Kidney (tissue), 14 donors: ENCODE measurements around the gene MTOR. TPM values are rescaled to one million over a fixed set of nuclear protein-coding genes. Genes with fewer than 3 reads are reported as not detected.

ENCODE experiments used
- DNase-seq, 5 donors: peaks; one replicate each; pipeline ENCODE4 v3.0.0-alpha.2; 2013 to 2020
- FAIRE-seq: peaks from 2 replicates; lab custom pipeline; 2012; peaks lifted over from hg19 to GRCh38; lab: Jason Lieb, UNC
- H3K27ac ChIP-seq, 2 donors: one replicate each; pipeline ENCODE4 v1.7.0; 2013; ENCODE audit warnings: low read depth in 2 of 2, low read length in 2 of 2, inconsistent platforms in 1 of 2
- H3K27me3 ChIP-seq: one replicate; pipeline ENCODE4 v1.7.1; 2013; ENCODE audit warnings: low read length, inconsistent platforms; ENCODE audit not compliant: control insufficient read depth, insufficient read depth
- H3K36me3 ChIP-seq, 3 donors: one replicate each; pipeline versions ENCODE4 v1.7.0 to v1.7.1; 2013; ENCODE audit warnings: low read length in 3 of 3, control low read depth in 1 of 3, inconsistent platforms in 1 of 3; ENCODE audit not compliant: insufficient read depth in 3 of 3, control insufficient read depth in 2 of 3
- H3K4me1 ChIP-seq, 3 donors: one replicate each; pipeline versions ENCODE4 v1.7.0 to v1.7.1; 2013; ENCODE audit warnings: low read length in 3 of 3, inconsistent platforms in 1 of 3, low read depth in 1 of 3; ENCODE audit not compliant: control insufficient read depth in 2 of 3, insufficient read depth in 2 of 3
- H3K4me3 ChIP-seq, 3 donors: one replicate each; pipeline versions ENCODE4 v1.7.0 to v1.8.1; 2013; ENCODE audit warnings: low read length in 3 of 3, control low read depth in 1 of 3, inconsistent platforms in 1 of 3
- H3K9ac ChIP-seq, 3 donors: one replicate each; pipeline versions ENCODE4 v1.7.0 to v1.7.1; 2013; ENCODE audit warnings: low read length in 3 of 3, control low read depth in 1 of 3, inconsistent platforms in 1 of 3
- H3K9me3 ChIP-seq, 3 donors: one replicate each; pipeline versions ENCODE4 v1.7.0 to v1.7.1; 2013; ENCODE audit warnings: low read length in 3 of 3, control low read depth in 1 of 3, inconsistent platforms in 1 of 3; ENCODE audit not compliant: control insufficient read depth in 2 of 3, insufficient read depth in 1 of 3
- CTCF ChIP-seq: IDR thresholded peaks from 3 replicates; pipeline ENCODE4 v1.5.1; 2012; ENCODE audit warnings: mild to moderate bottlenecking, moderate library complexity, borderline replicate concordance; ENCODE audit not compliant: insufficient read depth; ENCODE audit errors: extremely low read depth
- intact Hi-C: fragments of 100-400 bp; cut with DNase I; formaldehyde crosslinking; loops from one replicate; pipeline ENCODE4 v1.11.1; 2022
- polyA plus RNA-seq: library from polyadenylated mRNA; stranded (reverse); fragments of 350-450 nt; fragmentation: Illumina TruSeq; extraction: RNeasy Lipid Tissue Mini Kit (QIAGEN cat#74804); gene quantifications from one replicate; pipeline ENCODE4 v1.2.3, GENCODE V29; 2014; ENCODE audit warnings: low read depth, low replicate concordance; ENCODE audit not compliant: insufficient read depth
- total RNA-seq: library from RNA; stranded (reverse); fragmentation: NEBNext Ultra II Directional; extraction: Animal tissue kit (Norgen Biotek cat#: 25700); gene quantifications from one replicate; pipeline ENCODE4 v1.2.1, GENCODE V29; 2021
- donor health status: control.
- donor health status: control.
- donor health status: control.
- donor health status: control.
- donor health status: control.
- donor health status: DM: yes; HTN: yes; CAD: no.
- donor health status: Normal renal cell carcinoma (clear cell type).

MTOR gene
- total and polyA plus RNA-seq, 2 donors from 2014 or later, result 16.0 to 36.8 TPM

GRCh38 chr1:11158720-11159321, 103.5 kb downstream of the MTOR start:
- Histone ChIP-seq H3K36me3 (peaks cover 2 to 15% (median 6%) of the 10 kb centered on the region in 3 donors), H3K27me3 (no peaks in the 10 kb centered on the region), H3K4me1 (peaks cover 0 to 6% (median 3%) of the 10 kb centered on the region in 3 donors), H3K9me3 (no peaks in the 10 kb centered on the region), H3K27ac (no peak overlapping the region), H3K9ac (no peak overlapping the region), H3K4me3 (no peak overlapping the region)
- FAIRE-seq, result no peak
- intact Hi-C loops, result no loop called here
- no peak for TF ChIP-seq CTCF
- DNase-seq, result no peak

GRCh38 chr1:11158291-11158690, 104.1 kb downstream of the MTOR start:
- DNase-seq (no peak), FAIRE-seq (no peak)
- H3K9ac ChIP-seq, result no peak overlapping the region
- H3K9me3 ChIP-seq, result no peaks in the 10 kb centered on the region
- H3K27me3 ChIP-seq, result no peaks in the 10 kb centered on the region
- intact Hi-C loops, result no loop called here
- peaks cover 0 to 6% (median 3%) of the 10 kb centered on the region in 3 donors for H3K4me1 ChIP-seq
- H3K4me3 ChIP-seq, result no peak overlapping the region
- TF ChIP-seq CTCF, result no peak
- no peak overlapping the region for H3K27ac ChIP-seq
- H3K36me3 ChIP-seq, result peaks cover 2 to 15% (median 6%) of the 10 kb centered on the region in 3 donors

- Histone ChIP-seq H3K36me3 (peaks cover 2 to 15% (median 6%) of the 10 kb centered on the region in 3 donors), H3K27me3 (no peaks in the 10 kb centered on the region), H3K9ac (no peak overlapping the region), H3K27ac (no peak overlapping the region), H3K9me3 (no peaks in the 10 kb centered on the region), H3K4me1 (peaks cover 0 to 6% (median 3%) of the 10 kb centered on the region in 3 donors), H3K4me3 (no peak overlapping the region)
- DNase-seq (peak in 1 of 5 donors; percentile 40), FAIRE-seq (no peak)
- no peak for TF ChIP-seq CTCF
- intact Hi-C loops, result no loop called here
These were observed 104.5 kb downstream of the MTOR start for GRCh38 chr1:11157867-11158266.
